PC-3 (cell line): ENCODE measurements around the gene ZEB2.

Source experiments
- EZH2 ChIP-seq: fragments of 300-600 bp; sonication (generic); IDR thresholded peaks from one replicate; pipeline ENCODE4 v1.6.1; 2017; ENCODE audit warnings: antibody characterized with exemption, mild to moderate bottlenecking, low read length; ENCODE audit not compliant: unreplicated experiment
- TF ChIP-seq, protein P1 (sequence below): fragments of 300-600 bp; sonication (generic); conservative IDR thresholded peaks from 2 replicates; pipeline ENCODE4 v1.5.1; 2017; ENCODE audit warnings: antibody characterized with exemption, low read depth, mild to moderate bottlenecking, low read length

- TF ChIP-seq, protein P1, sequence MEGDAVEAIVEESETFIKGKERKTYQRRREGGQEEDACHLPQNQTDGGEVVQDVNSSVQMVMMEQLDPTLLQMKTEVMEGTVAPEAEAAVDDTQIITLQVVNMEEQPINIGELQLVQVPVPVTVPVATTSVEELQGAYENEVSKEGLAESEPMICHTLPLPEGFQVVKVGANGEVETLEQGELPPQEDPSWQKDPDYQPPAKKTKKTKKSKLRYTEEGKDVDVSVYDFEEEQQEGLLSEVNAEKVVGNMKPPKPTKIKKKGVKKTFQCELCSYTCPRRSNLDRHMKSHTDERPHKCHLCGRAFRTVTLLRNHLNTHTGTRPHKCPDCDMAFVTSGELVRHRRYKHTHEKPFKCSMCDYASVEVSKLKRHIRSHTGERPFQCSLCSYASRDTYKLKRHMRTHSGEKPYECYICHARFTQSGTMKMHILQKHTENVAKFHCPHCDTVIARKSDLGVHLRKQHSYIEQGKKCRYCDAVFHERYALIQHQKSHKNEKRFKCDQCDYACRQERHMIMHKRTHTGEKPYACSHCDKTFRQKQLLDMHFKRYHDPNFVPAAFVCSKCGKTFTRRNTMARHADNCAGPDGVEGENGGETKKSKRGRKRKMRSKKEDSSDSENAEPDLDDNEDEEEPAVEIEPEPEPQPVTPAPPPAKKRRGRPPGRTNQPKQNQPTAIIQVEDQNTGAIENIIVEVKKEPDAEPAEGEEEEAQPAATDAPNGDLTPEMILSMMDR: no peak
- TF ChIP-seq EZH2: no peak
These were observed 1.8 kb upstream of the ZEB2 start for GRCh38 chr2:144521686-144522085.
